CD14-positive monocyte (primary cell): ENCODE measurements around the gene KSR2. TPM values are rescaled to one million over a fixed set of nuclear protein-coding genes. Genes with fewer than 3 reads are reported as not detected.

ENCODE experiments used
- DNase-seq, 3 donors: peaks; one replicate each; pipeline ENCODE4 v3.0.0-alpha.2; 2011 to 2022
- H2AFZ ChIP-seq: 2 replicates; pipeline ENCODE4 v1.6.0; 2012; ENCODE audit warnings: mild to moderate bottlenecking, low read depth, low read length, inconsistent platforms; ENCODE audit not compliant: insufficient read depth, poor library complexity, severe bottlenecking
- H3K27ac ChIP-seq, 2 donors: 1 replicate in 1 of 2; 2 replicates in 1 of 2; pipeline ENCODE4 v1.5.1; 2012 to 2013; ENCODE audit warnings: low read length in 2 of 2, control low read depth in 1 of 2, inconsistent platforms in 1 of 2, low read depth in 1 of 2, mild to moderate bottlenecking in 1 of 2
- H3K27me3 ChIP-seq, 2 donors: one replicate each; pipeline versions ENCODE4 v1.6.0 to v1.6.1; 2011 to 2013; ENCODE audit warnings: low read length in 2 of 2; ENCODE audit not compliant: control insufficient read depth in 2 of 2, insufficient read depth in 2 of 2
- H3K36me3 ChIP-seq, 2 donors: replicated peaks in 1 of 2; 1 replicate in 1 of 2; 2 replicates in 1 of 2; pipeline versions ENCODE4 v1.5.1 to v1.6.1; 2012 to 2013; ENCODE audit warnings: low read length in 2 of 2, control low read depth in 1 of 2, inconsistent platforms in 1 of 2, mild to moderate bottlenecking in 1 of 2; ENCODE audit not compliant: insufficient read depth in 2 of 2, control insufficient read depth in 1 of 2
- H3K4me1 ChIP-seq, 2 donors: 1 replicate in 1 of 2; 2 replicates in 1 of 2; pipeline versions ENCODE4 v1.5.1 to v1.6.1; 2012 to 2013; ENCODE audit warnings: low read length in 2 of 2, control low read depth in 1 of 2, inconsistent platforms in 1 of 2, mild to moderate bottlenecking in 1 of 2, moderate library complexity in 1 of 2; ENCODE audit not compliant: insufficient read depth in 2 of 2, control insufficient read depth in 1 of 2
- H3K4me2 ChIP-seq: replicated peaks from 2 replicates; pipeline ENCODE3; 2012; ENCODE audit warnings: low read length, moderate library complexity, mild to moderate bottlenecking; ENCODE audit not compliant: poor library complexity, severe bottlenecking; ENCODE audit errors: extremely low read depth
- H3K4me3 ChIP-seq, 3 experiments: fragments of 200-600 bp in 1 of 3; sonication (generic) in 1 of 3; replicated peaks in 1 of 3; 1 replicate in 2 of 3; 2 replicates in 1 of 3; pipeline ENCODE4 v1.5.1; 2011 to 2013; ENCODE audit warnings: low read length in 3 of 3, mild to moderate bottlenecking in 3 of 3, control low read depth in 2 of 3, low read depth in 2 of 3, inconsistent platforms in 1 of 3, moderate library complexity in 1 of 3
- H3K79me2 ChIP-seq: 2 replicates; pipeline ENCODE4 v1.6.0; 2012; ENCODE audit warnings: mild to moderate bottlenecking, control low read depth, inconsistent platforms, low read length, moderate library complexity; ENCODE audit not compliant: insufficient read depth
- H3K9ac ChIP-seq: 2 replicates; pipeline ENCODE4 v1.6.0; 2017; ENCODE audit warnings: low read length, mild to moderate bottlenecking; ENCODE audit not compliant: insufficient read depth, poor library complexity, severe bottlenecking
- H3K9me3 ChIP-seq, 2 donors: replicated peaks in 1 of 2; 1 replicate in 1 of 2; 2 replicates in 1 of 2; pipeline versions ENCODE4 v1.5.1 to v1.6.1; 2012 to 2013; ENCODE audit warnings: low read length in 2 of 2, control low read depth in 1 of 2; ENCODE audit not compliant: control insufficient read depth in 1 of 2, insufficient read depth in 1 of 2
- H4K20me1 ChIP-seq: 2 replicates; pipeline ENCODE4 v1.6.0; 2012; ENCODE audit warnings: mild to moderate bottlenecking, low read length, control low read depth, moderate library complexity; ENCODE audit not compliant: insufficient read depth
- H3K27ac Mint-ChIP-seq, 7 donors: one replicate each; pipeline ENCODE4 v1.8.0; 2020; ENCODE audit warnings: mild to moderate bottlenecking in 7 of 7, mixed read lengths in 7 of 7, moderate library complexity in 6 of 7, inconsistent platforms in 2 of 7
- H3K27me3 Mint-ChIP-seq, 3 donors: one replicate each; pipeline ENCODE4 v1.8.0; 2021 to 2022; ENCODE audit warnings: low read depth in 3 of 3, mild to moderate bottlenecking in 3 of 3, mixed read lengths in 3 of 3, moderate library complexity in 3 of 3, inconsistent platforms in 1 of 3
- H3K36me3 Mint-ChIP-seq, 2 donors: one replicate each; pipeline ENCODE4 v1.8.0; 2020; ENCODE audit warnings: mixed read lengths in 2 of 2, inconsistent platforms in 1 of 2, mild to moderate bottlenecking in 1 of 2
- H3K4me1 Mint-ChIP-seq: one replicate; pipeline ENCODE4 v1.8.0; 2020; ENCODE audit warnings: mild to moderate bottlenecking, mixed read lengths
- H3K4me3 Mint-ChIP-seq, 2 donors: one replicate each; pipeline ENCODE4 v1.8.0; 2020; ENCODE audit warnings: mild to moderate bottlenecking in 2 of 2, mixed read lengths in 2 of 2, moderate library complexity in 1 of 2
- H3K9me3 Mint-ChIP-seq, 7 donors: one replicate each; pipeline ENCODE4 v1.8.0; 2020 to 2022; ENCODE audit warnings: mixed read lengths in 7 of 7, mild to moderate bottlenecking in 6 of 7, moderate library complexity in 6 of 7, inconsistent platforms in 2 of 7
- CTCF ChIP-seq: fragments of 200-600 bp; IDR thresholded peaks from one replicate; pipeline ENCODE4 v1.8.0; 2022; ENCODE audit warnings: antibody characterized with exemption, mild to moderate bottlenecking
- WGBS: methylation state at CpG from one replicate; pipeline ENCODE4 v1.1.5; 2013; ENCODE audit warnings: missing lambda C conversion rate; ENCODE audit not compliant: insufficient coverage; 5-methylcytosine and 5-hydroxymethylcytosine counted together
- intact Hi-C, 2 donors: fragments of 100-400 bp; cut with micrococcal nuclease; formaldehyde crosslinking; loops; one replicate each; pipeline versions ENCODE4 v1.15.0 to v1.15.1; 2023
- polyA plus RNA-seq, 3 donors: library from polyadenylated mRNA; depleted of rRNA in 1 of 3; unstranded in 2 of 3; stranded (reverse) in 1 of 3; fragments of 300-500 nt in 2 of 3; fragments of >200 nt in 1 of 3; fragmentation: Illumina TruSeq in 2 of 3; gene quantifications; 1 replicate in 2 of 3; 2 replicates in 1 of 3; pipeline ENCODE4 v1.2.3, GENCODE V29; 2012 to 2021

KSR2 gene
- polyA plus RNA-seq, 3 donors = not detected

GRCh38 chr12:117570608-117571007 lies 398.2 kb downstream of the KSR2 start:
- Histone ChIP-seq H3K4me2 (no peak overlapping the region), H3K4me3 (no peak overlapping the region), H3K9me3 (no peaks in the 10 kb centered on the region), H3K36me3 (no peaks in the 10 kb centered on the region), H3K4me1 (no peaks in the 10 kb centered on the region), H2AFZ (no peak overlapping the region), H4K20me1 (no peaks in the 10 kb centered on the region), H3K27ac (no peak overlapping the region), H3K79me2 (no peaks in the 10 kb centered on the region), H3K9ac (no peak overlapping the region), H3K27me3 (peaks cover 0 to 2% of the 10 kb centered on the region in 2 donors)
- no peaks in the 10 kb centered on the region for H3K4me1 Mint-ChIP-seq
- intact Hi-C loops = no loop called here
- no peaks in the 10 kb centered on the region for H3K36me3 Mint-ChIP-seq
- no peak overlapping the region for H3K27ac Mint-ChIP-seq
- DNase-seq = no peak
- TF ChIP-seq CTCF = no peak
- WGBS = 100% methylated on average over 1 of the region's 6 CpGs
- H3K27me3 Mint-ChIP-seq = peaks cover 15 to 27% (median 19%) of the 10 kb centered on the region in 3 donors
- H3K9me3 Mint-ChIP-seq = peaks cover 0 to 2% (median 0%) of the 10 kb centered on the region in 7 donors
- H3K4me3 Mint-ChIP-seq = no peak overlapping the region

GRCh38 chr12:117567644-117568216 lies 401.1 kb downstream of the KSR2 start:
- TF ChIP-seq CTCF = no peak
- no peaks in the 10 kb centered on the region for H3K9me3 ChIP-seq
- H2AFZ ChIP-seq = no peak overlapping the region
- Mint-ChIP-seq H3K4me1 (no peaks in the 10 kb centered on the region), H3K27me3 (peaks cover 12 to 31% (median 22%) of the 10 kb centered on the region in 3 donors), H3K36me3 (no peaks in the 10 kb centered on the region), H3K9me3 (peaks cover 0 to 2% (median 0%) of the 10 kb centered on the region in 7 donors), H3K4me3 (peak overlapping the region in 1 of 2 donors; percentile 0), H3K27ac (no peak overlapping the region)
- H3K9ac ChIP-seq = no peak overlapping the region
- H3K27ac ChIP-seq = no peak overlapping the region
- 74% methylated on average over 5 of the region's 9 CpGs for WGBS
- no peaks in the 10 kb centered on the region for H3K4me1 ChIP-seq
- no peaks in the 10 kb centered on the region for H4K20me1 ChIP-seq
- peaks cover 2 to 5% of the 10 kb centered on the region in 2 donors for H3K27me3 ChIP-seq
- H3K36me3 ChIP-seq = no peaks in the 10 kb centered on the region
- DNase-seq = no peak
- intact Hi-C loops = no loop called here
- no peak overlapping the region for H3K4me2 ChIP-seq
- no peaks in the 10 kb centered on the region for H3K79me2 ChIP-seq
- no peak overlapping the region for H3K4me3 ChIP-seq
